HG03432 (cell line): Measurements from ENCODE around the gene YAF2.

Source experiments
- ATAC-seq: cut with Tn5 transposase; IDR thresholded peaks from one replicate; pipeline ENCODE4 v1.9.1; 2021; ENCODE audit warnings: mild to moderate bottlenecking, moderate library complexity; ENCODE audit not compliant: unreplicated experiment

Gene YAF2, protein sequence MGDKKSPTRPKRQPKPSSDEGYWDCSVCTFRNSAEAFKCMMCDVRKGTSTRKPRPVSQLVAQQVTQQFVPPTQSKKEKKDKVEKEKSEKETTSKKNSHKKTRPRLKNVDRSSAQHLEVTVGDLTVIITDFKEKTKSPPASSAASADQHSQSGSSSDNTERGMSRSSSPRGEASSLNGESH

DNA sequence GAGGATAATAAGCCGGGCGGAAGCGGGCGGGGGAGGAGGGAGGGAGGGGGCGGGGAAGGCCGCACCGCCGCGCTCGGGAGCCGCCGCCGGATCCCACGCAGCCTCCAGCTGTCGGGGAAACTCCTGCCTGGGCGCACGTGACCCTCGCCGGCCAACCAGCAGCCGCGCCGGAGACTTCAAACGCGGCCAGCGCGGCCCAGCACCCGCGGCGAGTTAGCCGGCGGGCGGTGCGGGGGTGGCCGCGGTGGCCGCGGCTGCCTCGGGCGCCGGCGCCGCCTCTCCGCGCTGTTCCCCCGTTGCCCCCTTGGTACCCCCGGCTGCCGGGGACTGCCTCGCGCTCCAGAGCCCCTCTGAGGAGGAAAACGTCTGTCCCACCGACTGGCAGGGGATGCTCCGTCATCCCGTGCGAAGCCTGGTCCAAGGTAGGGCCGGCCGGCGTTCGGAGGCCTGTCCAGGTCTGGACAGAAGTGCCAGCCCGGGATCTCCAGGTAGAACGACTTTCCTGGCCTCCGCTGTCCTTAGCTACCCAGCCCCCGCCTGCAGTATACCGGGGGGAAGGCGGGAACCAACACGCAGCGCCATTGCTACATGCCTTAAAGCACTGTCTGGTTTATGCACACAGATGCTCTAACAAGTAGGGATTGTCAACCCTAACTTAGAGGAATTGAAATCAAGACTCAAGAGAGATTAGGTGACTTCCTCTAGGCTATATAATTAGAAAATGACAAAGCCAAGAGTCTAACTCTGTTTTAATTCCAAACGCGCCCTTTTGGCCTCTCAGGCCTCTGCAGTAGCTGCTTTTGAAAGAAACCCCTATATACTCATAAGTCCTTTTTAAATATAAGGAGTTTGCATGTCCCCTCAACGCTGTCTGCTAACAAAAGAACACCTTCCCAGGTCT, at the start of gene YAF2:
Gene YAF2 (minus strand): TSS at position 9 of the 901 bp plus-strand sequence. CDS start 68 bp downstream, outside the sequence.
- ATAC-seq: peak; percentile 87

DNA sequence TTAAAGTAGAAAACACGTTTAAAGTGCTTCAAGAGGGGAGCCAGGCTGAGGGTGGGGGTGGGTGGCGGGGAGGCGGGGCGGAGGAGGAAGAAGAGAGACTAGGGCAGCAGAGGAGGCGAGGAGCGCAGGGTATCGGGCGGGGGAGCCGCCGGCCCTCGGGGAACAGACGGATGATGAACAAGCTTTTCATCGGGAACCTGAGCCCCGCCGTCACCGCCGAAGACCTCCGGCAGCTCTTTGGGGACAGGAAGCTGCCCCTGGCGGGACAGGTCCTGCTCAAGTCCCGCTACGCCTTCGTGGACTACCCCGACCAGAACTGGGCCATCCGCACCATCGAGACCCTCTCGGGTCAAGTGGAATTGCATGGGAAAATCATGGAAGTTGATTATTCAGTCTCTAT, 48.7 kb upstream of the YAF2 start:
- ATAC-seq: no peak

- no peak for ATAC-seq
These were observed 47.4 kb upstream of the YAF2 start for GRCh38 chr12:42285431-42285830.

GRCh38 chr12:42284876-42285275, 46.8 kb upstream of the YAF2 start:
- ATAC-seq: no peak

DNA sequence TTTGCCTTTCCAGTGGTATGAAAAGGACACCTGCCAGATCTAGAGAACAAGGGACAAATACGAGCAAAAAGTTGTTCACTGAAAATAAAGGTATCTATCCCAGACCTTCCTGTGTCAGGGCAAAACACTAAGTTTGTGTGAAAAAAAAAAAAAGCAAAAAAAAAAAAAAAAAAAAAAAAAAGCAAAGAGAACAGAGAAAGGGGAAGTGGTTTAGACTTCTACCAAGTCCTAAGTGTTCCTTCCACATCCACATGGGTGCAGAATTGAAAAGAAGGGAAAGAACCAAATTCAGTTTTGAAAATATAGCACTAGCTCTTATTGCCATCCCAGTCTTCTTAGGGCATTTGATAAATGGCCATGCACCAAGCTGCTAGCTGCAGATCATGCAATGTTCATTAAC, 46.1 kb upstream of the YAF2 start:
- no peak for ATAC-seq

GRCh38 chr12:42283739-42284138, 45.7 kb upstream of the YAF2 start:
- no peak for ATAC-seq

DNA sequence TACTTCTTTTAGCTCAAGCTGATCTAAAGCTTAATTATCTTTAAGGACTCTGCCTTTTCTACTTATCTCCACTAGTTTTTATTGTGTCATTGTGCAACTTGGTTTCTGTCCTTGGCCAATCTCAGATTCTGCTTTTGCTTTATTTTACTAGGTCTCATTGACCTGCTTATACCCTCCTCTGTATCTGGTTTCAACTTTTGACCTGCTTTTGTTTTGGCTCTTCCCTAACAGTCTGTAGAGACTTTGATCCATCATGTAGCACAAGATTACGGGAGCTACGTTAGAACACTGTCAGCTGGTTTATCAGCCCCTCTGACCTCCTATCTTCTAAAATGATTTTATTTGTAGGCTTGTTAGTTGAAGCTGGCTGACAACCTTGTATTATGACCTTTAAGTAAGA, 44.2 kb upstream of the YAF2 start:
- no peak for ATAC-seq

GRCh38 chr12:42281844-42282243, 43.8 kb upstream of the YAF2 start:
- ATAC-seq: no peak

DNA sequence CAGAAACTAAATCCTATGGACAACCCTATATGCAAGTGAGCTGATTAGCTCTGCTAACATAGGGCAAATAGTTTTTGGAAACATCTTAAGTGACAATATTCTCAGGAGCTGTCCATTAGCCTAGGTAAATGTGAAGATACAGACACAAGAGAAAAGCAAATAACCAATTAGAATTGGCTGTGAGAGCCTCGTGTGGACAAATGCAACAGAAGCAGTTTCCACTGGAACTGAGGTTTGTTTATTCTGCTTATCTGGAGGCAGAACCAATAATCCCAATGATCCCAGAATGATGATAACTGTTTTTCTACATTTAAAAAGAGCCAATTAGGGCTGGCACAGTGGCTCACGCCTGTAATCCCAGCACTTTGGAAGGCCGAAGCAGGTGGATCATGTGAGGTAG, 43.2 kb upstream of the YAF2 start:
- no peak for ATAC-seq

DNA sequence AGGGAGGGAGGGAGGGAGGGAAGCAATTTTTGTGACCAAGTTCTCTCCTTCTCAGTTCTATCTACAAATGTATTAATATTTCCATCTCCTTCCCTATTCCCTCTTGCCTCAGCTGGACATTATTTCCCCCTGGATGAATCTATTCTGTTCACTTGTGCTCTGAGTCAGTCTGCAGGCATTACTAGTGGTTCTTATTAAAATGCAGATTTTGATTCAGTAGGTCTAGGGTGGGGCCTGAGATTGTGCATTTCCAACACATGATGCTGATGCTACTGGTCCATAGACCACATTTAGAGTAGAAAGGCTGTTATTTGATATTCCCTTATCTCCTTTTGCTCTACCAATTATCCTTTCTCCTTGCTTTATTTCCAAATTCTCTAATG, 40.1 kb upstream of the YAF2 start:
- no peak for ATAC-seq

DNA sequence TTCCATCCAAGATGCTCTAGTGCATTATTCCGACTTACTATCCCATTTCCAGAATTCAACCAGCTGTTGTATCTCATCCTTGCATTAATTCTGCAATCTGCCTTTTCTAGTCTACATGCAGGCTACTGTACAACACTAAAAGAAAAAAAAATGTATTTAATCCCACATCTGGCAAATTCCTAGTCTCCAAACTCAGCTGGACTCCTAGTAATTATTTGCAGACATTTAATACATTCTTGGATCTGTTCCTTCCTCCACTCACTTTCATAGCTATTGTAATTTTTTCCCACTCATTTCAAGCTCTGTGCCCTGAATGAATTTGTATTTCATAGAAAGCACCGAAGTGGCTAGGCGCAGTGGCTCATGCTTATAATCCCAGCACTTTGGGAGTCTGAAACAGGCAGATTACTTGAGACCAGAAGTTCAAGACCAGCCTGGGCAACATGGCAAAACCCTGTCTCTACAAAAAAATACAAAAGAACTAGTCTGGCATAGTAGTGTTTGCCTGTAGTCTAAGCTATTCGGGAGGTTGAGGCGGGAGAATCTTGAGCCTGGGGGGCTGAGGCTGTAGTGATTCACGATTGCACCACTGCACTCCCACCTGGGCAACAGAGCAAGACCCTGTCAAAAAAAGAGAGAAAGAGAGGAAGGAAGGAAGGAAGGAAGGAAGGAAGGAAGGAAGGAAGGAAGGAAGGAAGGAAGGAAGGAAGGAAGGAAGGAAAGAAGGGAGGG, 39.5 kb upstream of the YAF2 start:
- ATAC-seq: no peak

DNA sequence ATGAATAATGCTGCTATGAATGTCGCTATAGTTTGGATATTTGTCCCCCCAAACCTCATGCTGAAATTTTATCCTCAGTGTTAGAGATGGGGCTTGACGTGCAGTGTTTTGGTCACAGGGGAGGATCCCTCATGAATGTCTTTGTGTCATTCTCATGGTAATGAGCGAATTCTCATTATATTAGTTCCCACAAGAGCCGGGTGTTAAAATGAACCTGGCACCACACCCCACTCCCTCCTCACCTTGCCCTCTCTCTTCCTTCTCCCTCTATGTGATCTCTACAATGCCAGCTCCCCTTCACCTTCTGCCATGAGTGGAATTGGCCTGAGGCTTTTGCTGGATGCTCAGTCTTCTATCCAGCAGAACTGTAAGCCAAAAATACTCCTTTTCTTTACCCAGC, 37.5 kb upstream of the YAF2 start:
- no peak for ATAC-seq

GRCh38 chr12:42273706-42274105, 35.7 kb upstream of the YAF2 start:
- no peak for ATAC-seq

DNA sequence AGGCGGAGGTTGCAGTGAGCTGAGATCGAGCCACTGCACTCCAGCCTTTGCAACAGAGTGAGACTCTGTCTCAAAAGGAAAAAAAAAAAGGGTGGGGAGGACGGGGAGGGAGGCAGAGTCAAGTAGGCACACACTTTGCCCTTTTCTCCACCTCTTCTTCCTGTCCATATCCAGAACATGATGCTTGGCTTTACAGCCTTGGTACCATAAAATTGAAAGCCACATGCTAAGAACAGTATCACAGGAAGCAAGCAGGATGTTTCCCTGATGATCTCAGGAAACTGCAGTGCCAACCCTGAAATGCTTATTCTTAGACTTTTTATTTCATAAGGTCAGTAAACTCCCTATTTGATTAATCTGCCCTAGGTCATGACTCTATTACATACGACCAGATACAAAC, 32.5 kb upstream of the YAF2 start:
- ATAC-seq: no peak

GRCh38 chr12:42267413-42268190, 29.6 kb upstream of the YAF2 start:
- ATAC-seq: no peak

DNA sequence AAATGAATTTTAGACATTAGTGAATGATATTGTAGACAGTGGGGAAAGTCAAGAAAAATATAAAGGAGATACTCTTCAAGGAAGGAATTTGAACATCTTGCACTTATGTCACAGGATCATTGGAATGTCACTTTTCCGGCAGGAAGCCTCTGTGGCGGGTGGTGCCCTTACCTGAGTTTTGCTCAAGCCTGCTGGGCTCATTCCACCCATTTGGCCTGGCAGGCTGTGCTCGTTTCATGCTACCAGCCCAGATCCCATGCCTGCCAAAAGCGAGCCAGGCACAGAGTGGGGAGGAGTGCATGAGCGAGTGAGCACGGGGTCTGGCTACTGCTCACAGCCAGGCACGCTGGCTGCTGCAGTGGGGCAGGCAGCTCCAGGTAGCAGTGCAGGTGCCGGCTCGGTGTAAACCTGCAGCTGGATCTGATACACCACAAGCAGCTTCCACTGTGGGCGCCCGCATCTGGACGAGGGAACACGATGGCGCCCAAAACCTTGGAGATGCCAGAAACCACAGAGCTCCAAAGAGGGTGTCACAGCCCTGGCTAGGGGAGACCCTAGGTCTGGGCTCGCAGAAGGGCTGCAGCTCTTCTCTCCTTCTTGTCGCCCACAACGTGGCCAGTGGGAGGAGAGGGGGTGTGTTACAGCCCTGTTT, 28.7 kb upstream of the YAF2 start:
- no peak for ATAC-seq

DNA sequence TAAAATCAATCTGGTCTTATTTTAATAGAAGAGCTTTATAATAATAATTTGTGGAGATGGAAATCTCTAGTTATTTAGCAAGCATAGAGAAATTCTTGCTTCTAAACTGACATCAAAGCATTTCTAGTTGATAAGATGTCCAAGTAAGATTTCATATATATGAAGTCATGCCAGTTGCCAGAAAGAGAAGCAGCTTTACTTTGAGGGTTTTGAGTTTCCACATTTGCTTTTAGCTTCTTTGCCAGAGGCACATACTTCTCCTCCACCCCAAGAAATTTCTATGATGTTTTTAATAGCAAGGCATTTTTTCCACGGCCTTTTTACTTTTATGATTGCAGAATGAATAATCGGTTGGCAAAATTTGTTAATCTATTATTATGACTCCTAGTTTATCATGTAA, 24.2 kb upstream of the YAF2 start:
- no peak for ATAC-seq

GRCh38 chr12:42261708-42262107, 23.7 kb upstream of the YAF2 start:
- no peak for ATAC-seq

DNA sequence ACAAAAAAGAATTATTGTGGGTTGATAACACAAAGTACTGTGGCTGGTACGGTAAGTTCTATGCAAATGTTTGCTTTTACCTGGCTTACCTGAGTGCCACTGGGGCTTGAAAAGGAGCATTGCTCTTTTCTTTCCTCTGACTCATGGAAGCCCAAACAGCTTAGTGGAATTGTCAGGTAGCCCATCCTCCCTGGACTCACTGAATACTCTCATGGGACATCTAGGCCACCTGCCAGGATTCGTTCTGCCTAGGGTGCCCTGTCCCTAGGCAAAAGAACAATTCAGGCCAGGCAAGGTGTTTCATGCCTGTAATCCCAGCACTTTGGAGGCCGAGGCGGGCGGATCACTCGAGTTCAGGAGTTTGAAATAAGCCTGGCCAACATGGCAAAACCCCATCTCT, 22.5 kb upstream of the YAF2 start:
- no peak for ATAC-seq

GRCh38 chr12:42259699-42260098, 21.7 kb upstream of the YAF2 start:
- no peak for ATAC-seq

DNA sequence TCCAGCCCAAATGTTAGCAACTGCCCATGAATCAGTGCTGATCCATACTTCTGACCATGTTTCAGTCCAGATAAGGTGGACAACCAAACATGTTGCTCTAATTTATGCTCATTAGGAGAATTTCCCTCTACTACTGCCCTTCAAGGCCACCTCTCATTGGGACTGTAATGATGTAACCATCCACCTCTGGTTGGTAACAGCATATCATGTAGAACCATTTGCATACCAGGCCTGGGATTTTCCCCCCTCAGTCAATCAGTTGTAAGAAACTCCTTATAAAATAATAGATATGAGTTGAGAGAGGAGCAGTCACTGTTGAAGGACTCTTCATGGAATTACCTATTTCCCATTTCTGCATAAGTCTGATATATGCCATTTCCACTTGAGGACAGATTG, 17.8 kb upstream of the YAF2 start:
- no peak for ATAC-seq
